Thyroid gland (tissue), 4 donors: Measurements from ENCODE around the gene EXOC3L4. TPM values are rescaled to one million over a fixed set of nuclear protein-coding genes. Genes with fewer than 3 reads are reported as not detected.
"Not testable (repeated sequence)": the region's sequence is repeated elsewhere in the genome, so short reads cannot be mapped to it uniquely, and the experiment has no call there.

Experiments
- DNase-seq, 2 donors: peaks; one replicate each; pipeline ENCODE4 v3.0.0-alpha.2; 2019
- H3K27ac ChIP-seq, 3 donors: fragments of 200-600 bp; sonication (generic); 1 replicate in 2 of 3; 2 replicates in 1 of 3; pipeline ENCODE4 v1.5.1; 2016 to 2019; ENCODE audit warnings: mild to moderate bottlenecking in 1 of 3, moderate library complexity in 1 of 3
- H3K27me3 ChIP-seq: fragments of 200-600 bp; sonication (generic); one replicate; pipeline ENCODE4 v1.5.1; 2019
- H3K36me3 ChIP-seq, 2 donors: fragments of 200-600 bp; sonication (generic); one replicate each; pipeline ENCODE4 v1.5.1; 2016 to 2019
- H3K4me1 ChIP-seq, 2 donors: fragments of 200-600 bp; sonication (generic); one replicate each; pipeline ENCODE4 v1.5.1; 2017 to 2019
- H3K4me3 ChIP-seq, 3 donors: fragments of 200-600 bp; sonication (generic); replicated peaks in 1 of 3; 1 replicate in 2 of 3; 2 replicates in 1 of 3; pipeline ENCODE4 v1.5.1; 2016; ENCODE audit warnings: mild to moderate bottlenecking in 1 of 3
- H3K9me3 ChIP-seq: fragments of 200-600 bp; sonication (generic); one replicate; pipeline ENCODE4 v1.5.1; 2017
- CTCF ChIP-seq, 6 experiments: fragments of 200-600 bp in 3 of 6; fragments of 450-650 bp in 3 of 6; sonication (generic) in 3 of 6; IDR thresholded peaks; one replicate each; pipeline ENCODE4 v1.5.1; 2016 to 2019; ENCODE audit warnings: antibody characterized with exemption in 6 of 6, mild to moderate bottlenecking in 2 of 6, inconsistent platforms in 1 of 6, moderate library complexity in 1 of 6
- POLR2A ChIP-seq, 2 donors: fragments of 450-650 bp; IDR thresholded peaks; one replicate each; pipeline ENCODE4 v1.6.1; 2017; ENCODE audit warnings: antibody characterized with exemption in 2 of 2, mild to moderate bottlenecking in 2 of 2, moderate library complexity in 1 of 2
- WGBS, 2 donors: methylation state at CpG; one replicate each; pipeline ENCODE4 v1.1.5; 2017; 5-methylcytosine and 5-hydroxymethylcytosine counted together
- intact Hi-C: fragments of 100-400 bp; cut with DNase I; formaldehyde crosslinking; loops from one replicate; pipeline ENCODE4 v1.15.1; 2023
- total RNA-seq, 4 donors: library from RNA; depleted of rRNA; stranded (reverse); fragments of >200 nt; gene quantifications; one replicate each; pipeline ENCODE4 v1.2.3, GENCODE V29; 2016

Gene EXOC3L4
- total RNA-seq, 4 donors from 2014 or later, result 0.44 to 0.78 TPM; not detected in 2

GRCh38 chr14:103118663-103119404 is 24.3 kb downstream of the EXOC3L4 start:
- peak overlapping the region in 2 of 3 donors; percentile 3 to 19 for H3K27ac ChIP-seq
- no peak for TF ChIP-seq POLR2A (IDR thresholded peaks at IDR 0.05)
- TF ChIP-seq CTCF (IDR thresholded peaks at IDR 0.05), result no peak
- peak in 1 of 2 donors; percentile 44 for DNase-seq
- H3K4me3 ChIP-seq, result no peak overlapping the region
- no peaks in the 10 kb centered on the region for H3K27me3 ChIP-seq
- no peaks in the 10 kb centered on the region for H3K36me3 ChIP-seq
- intact Hi-C loops, result no loop called here
- no peaks in the 10 kb centered on the region for H3K9me3 ChIP-seq
- peaks cover 17 to 44% of the 10 kb centered on the region in 2 donors for H3K4me1 ChIP-seq
- WGBS, 2 donors, result 72 to 84% methylated on average over 8 to 9 of the region's 9 CpGs

GRCh38 chr14:103119527-103119926 is 25.0 kb downstream of the EXOC3L4 start:
- H3K27me3 ChIP-seq, H3K9me3 ChIP-seq, intact Hi-C loops, DNase-seq, H3K36me3 ChIP-seq, H3K27ac ChIP-seq, H3K4me3 ChIP-seq: not testable (repeated sequence)
- H3K4me1 ChIP-seq, result peaks cover 21 to 51% of the 10 kb centered on the region in 2 donors
- 90 to 94% methylated on average over 8 of the region's 8 CpGs for WGBS, 2 donors

- Histone ChIP-seq H3K4me3 (no peak overlapping the region), H3K36me3 (no peaks in the 10 kb centered on the region), H3K9me3 (no peaks in the 10 kb centered on the region), H3K27ac (peak overlapping the region; percentile 66 to 93 (median 85)), H3K4me1 (peaks cover 23 to 68% of the 10 kb centered on the region in 2 donors), H3K27me3 (no peaks in the 10 kb centered on the region)
- peak in 1 of 2 donors; percentile 35 for DNase-seq
- TF ChIP-seq POLR2A (IDR thresholded peaks at IDR 0.05) (no peak), CTCF (IDR thresholded peaks at IDR 0.05) (no peak)
- WGBS, 2 donors, result 40 to 65% methylated on average over 6 to 10 of the region's 18 CpGs
- intact Hi-C loops, result no loop called here
Observed at GRCh38 chr14:103121121-103121845, 26.8 kb downstream of the EXOC3L4 start.

GRCh38 chr14:103121846-103122584 is 27.5 kb downstream of the EXOC3L4 start:
- Histone ChIP-seq H3K27me3 (no peaks in the 10 kb centered on the region), H3K4me3 (no peak overlapping the region), H3K9me3 (no peaks in the 10 kb centered on the region), H3K36me3 (no peaks in the 10 kb centered on the region), H3K4me1 (peaks cover 27 to 73% of the 10 kb centered on the region in 2 donors), H3K27ac (peak overlapping the region; percentile 79 to 93 (median 85))
- intact Hi-C loops, result no loop called here
- peak; percentile 63 to 73 for DNase-seq
- TF ChIP-seq CTCF (IDR thresholded peaks at IDR 0.05), result no peak
- no peak for TF ChIP-seq POLR2A (IDR thresholded peaks at IDR 0.05)
- WGBS, 2 donors, result 7 to 10% methylated on average over 15 to 19 of the region's 23 CpGs

GRCh38 chr14:103122585-103122946 is 28.0 kb downstream of the EXOC3L4 start:
- WGBS, 2 donors, result 39 to 57% methylated on average over 4 to 7 of the region's 15 CpGs
- TF ChIP-seq CTCF (IDR thresholded peaks at IDR 0.05) (no peak), POLR2A (IDR thresholded peaks at IDR 0.05) (no peak)
- no peak for DNase-seq
- Histone ChIP-seq H3K9me3 (no peaks in the 10 kb centered on the region), H3K27me3 (no peaks in the 10 kb centered on the region), H3K36me3 (no peaks in the 10 kb centered on the region), H3K4me3 (peak overlapping the region in 1 of 3 donors; percentile 49), H3K4me1 (peaks cover 30 to 76% of the 10 kb centered on the region in 2 donors), H3K27ac (peak overlapping the region; percentile 79 to 93 (median 85))
- intact Hi-C loops, result no loop called here
